Left forelimb (tissue), 1 donor: ENCODE data around the gene PCDH9.
"Not testable (repeated sequence)": the region's sequence is repeated elsewhere in the genome, so short reads cannot be mapped to it uniquely, and the experiment has no call there.

Source experiments
- DNase-seq: peaks from one replicate; pipeline ENCODE4 v3.0.0-alpha.2; 2018; ENCODE audit warnings: low spot score

PCDH9 gene

GRCh38 chr13:66343224-66343828 lies 886.8 kb downstream of the PCDH9 start:
- no peak for DNase-seq

DNA sequence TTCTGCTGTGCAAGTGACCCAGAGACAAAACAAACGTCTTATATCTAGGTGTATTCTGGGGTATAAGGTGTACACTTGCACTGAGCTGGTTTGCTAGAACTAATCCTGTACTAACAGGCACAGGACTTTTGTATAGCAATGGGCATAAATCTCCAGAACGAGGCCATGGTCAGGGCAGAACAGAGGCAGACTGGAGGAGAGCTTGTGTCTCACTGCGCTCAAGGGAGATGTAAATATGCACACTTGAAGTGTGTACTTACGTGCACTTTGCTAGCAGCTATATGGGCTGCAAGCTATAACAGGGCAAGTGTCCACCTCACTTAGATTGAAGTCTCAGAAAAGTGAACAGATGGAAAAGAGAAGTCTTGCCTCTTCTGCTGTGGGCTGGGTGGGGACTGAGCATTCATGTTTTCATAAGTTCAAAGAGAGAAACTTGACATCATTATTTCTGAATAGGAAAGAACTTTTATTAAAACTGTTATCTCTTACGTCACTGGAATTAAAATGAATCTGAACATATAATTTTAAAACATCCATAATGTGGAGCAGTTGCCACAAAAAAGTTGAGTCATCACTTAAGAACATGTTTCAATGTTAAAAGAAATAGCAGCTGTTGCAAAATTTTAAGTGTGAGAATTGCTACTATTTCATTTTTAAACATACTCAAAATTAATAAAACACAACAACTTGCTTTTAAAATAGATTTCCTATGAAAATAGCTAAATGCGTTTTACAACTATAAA lies 888.3 kb downstream of the PCDH9 start:
- DNase-seq = no peak

DNA sequence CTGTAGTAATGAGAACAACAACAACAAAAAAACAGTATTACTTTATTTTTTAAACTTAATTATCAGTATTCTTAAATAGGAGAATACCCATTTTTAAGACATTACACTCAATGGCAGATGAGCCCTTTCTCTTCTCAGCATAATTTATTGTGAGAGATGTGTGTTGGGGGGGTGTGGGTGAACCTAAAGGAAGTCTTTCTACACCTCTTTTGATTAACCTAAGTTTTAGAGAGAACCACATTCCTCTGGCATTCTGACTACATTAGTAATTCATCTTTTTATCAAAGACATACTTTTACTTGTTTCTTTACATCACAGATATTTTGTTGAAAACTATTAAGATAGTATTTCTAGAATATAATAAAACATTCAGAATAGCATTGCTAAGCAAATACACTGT lies 890.9 kb downstream of the PCDH9 start:
- DNase-seq = no peak

DNA sequence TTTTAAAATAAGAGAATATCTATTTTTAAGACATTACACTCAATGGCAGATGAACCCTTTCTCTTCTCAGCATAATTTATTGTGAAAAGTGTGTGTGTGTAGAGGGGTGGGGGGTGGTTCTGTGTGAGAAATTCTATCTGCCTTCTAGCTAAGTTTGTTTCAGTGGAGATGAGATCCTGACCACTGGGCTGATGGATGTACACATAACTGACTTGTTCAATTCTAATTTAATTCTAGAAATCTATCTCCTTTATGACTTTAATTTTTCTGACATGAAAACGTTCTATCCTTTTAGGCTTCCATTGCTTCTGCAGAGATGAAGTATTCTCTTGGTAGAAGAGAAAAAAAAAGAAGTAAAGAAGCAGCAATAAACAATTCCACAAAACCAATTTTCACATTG lies 891.6 kb downstream of the PCDH9 start:
- no peak for DNase-seq

- DNase-seq = no peak
Observed at GRCh38 chr13:66335626-66336025, 894.5 kb downstream of the PCDH9 start.

GRCh38 chr13:66329988-66330451 lies 900.1 kb downstream of the PCDH9 start:
- DNase-seq = no peak

GRCh38 chr13:66328476-66328875 lies 901.7 kb downstream of the PCDH9 start:
- no peak for DNase-seq

DNA sequence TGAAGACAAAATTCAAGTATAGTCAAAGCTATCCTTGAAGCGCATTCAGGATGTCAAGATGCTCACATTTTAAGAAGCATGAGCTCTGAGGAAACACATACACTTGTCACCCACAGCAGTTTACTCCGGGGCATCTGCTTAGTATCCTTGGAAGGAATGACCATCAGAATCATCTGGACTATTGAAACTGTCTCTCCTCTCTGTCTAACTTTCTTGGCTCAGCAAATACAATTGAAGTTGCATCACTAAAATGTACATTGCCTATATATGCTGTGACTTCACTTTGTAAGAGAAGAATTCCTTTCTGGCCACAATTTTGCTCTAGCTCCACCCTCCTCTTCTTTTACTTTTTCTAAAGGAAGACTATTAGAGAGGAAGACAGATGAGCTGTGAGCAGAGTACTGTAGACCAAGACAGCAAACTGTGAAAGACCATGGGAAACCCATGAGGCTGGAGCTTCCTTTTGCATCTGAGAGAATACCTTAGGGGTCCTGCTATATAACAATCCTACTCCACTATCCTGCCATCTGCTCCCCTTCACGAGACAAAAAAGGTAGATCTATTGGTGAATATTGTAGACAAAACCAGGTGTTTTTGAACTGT lies 906.3 kb downstream of the PCDH9 start:
- DNase-seq = no peak

GRCh38 chr13:66322936-66323335 lies 907.2 kb downstream of the PCDH9 start:
- no peak for DNase-seq

GRCh38 chr13:66322193-66322740 lies 907.9 kb downstream of the PCDH9 start:
- no peak for DNase-seq

GRCh38 chr13:66314911-66315310 lies 915.2 kb downstream of the PCDH9 start:
- DNase-seq = no peak

DNA sequence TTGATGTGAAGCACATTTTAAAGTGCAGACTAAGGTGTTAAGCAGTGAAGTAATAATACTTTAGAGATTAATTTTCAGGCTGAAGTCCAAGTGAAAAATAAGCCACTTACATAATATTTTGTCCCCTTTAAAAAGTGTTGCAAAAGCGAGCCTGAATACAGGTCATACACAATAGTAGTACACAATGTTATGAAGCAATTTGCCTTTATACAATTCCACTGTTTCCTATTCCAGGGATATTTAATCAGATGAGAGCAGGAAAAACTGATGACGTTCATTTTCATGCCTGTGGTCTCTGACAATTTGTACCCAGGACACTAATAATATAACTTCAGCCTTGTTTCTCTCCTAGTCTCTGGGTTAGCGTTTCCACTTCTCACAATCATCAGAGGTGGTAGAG lies 916.7 kb downstream of the PCDH9 start:
- DNase-seq = no peak

DNA sequence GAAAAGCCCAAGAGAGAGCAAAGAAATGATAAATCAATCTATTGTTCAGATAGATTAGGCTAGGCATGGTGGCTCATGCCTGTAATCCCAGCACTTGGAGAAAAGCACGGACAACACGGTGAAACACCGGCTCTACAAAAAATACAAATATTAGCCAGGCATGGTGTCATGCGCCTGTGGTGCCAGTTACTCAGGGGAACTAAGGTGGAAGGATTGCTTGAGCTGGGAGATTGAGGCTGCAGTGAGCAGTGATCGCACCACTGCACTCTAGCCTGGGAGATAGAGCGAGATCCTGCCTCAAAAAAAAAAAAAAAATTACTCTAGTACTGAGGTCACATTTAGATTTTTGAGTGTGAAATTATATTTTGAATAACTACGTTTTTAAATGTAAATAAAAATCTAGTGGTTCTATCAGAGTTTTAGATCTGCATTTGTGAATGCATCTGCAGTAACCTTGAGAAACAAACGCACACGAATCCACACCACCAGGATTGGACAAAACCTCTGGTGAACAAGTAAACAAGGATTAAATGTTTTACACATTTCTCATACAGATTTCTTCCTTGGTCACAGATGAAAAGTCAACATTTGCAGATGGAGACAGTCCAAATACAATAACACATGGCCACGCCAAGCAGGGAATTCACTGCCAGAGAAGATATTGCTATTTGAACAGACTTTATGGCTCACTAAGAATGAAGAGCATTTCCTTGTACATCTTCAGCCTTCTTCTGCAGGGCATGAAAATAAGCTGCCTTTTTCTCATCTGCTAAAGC lies 917.6 kb downstream of the PCDH9 start:
- no peak for DNase-seq

DNA sequence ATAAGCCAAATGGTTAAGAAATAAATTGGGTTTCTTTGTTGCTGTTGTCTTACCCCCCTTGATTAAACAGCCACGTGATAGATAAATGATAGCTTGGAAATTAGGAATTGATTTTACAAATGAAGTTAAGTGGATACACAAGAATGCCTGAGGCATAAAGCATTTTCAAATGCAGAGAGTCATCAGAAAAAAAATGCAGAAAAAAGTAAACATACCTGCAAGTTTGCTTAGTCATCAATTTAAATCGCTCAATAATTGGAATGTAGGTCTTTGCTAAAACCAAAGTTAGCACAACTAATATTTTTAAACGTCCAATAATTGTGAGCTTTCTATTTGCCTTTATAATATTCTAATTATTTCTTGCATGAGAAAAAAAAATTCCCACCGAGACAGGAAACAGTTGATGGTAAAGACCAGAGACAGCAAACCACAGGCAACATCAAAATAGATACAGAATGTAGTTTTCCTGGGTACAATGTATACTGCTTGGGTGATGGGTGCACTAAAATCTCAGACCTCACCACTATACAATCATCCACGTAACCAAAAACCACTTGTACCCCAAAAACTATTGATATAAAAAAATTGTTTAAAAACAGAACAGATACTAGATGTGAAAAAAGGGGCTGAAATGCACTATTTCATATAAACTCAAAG lies 924.0 kb downstream of the PCDH9 start:
- no peak for DNase-seq

GRCh38 chr13:66301482-66301881 lies 928.7 kb downstream of the PCDH9 start:
- DNase-seq = no peak

DNA sequence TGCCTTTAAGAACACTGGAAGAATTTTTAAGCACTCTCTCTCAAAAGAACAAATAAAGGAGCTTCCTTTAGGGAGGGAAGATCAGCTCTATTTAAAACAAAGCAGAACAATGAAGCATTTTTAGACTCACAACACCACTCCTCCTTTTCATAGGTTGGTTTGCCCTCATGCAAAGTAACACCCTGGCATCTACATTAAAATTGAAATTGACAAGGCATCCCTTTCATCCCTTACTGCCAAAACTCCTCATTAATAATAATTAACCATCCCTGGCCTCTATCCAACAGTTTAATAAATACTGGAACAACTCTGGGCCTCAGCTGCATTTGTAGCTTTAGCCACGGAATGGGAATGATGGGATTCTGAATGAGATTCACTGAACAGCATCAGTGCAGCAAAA lies 929.1 kb downstream of the PCDH9 start:
- DNase-seq = no peak

- DNase-seq = no peak
Observed at GRCh38 chr13:66296875-66297274, 933.3 kb downstream of the PCDH9 start.

- DNase-seq = no peak
Observed at GRCh38 chr13:66296328-66296727, 933.8 kb downstream of the PCDH9 start.

DNA sequence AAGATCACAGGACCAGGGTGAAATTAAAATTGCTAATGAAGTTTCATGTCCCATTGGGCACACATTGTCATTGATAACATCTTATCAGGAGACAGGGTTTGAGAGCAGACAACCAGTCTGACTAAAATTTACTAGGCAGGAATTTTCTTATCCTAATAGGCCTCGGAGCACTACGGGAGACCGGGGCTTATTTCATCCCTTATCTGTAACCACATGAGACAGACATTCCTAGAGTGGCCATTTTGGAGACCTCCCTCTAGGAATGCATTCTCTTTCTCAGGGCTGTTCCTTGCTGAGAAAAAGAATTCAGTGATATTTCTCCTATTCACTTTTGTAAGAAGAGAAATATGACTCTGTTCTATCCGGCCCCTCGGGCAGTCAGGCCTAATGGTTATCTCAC lies 943.3 kb downstream of the PCDH9 start:
- not testable (repeated sequence) for DNase-seq

- DNase-seq = no peak
Observed at GRCh38 chr13:66275416-66275815, 954.7 kb downstream of the PCDH9 start.

- no peak for DNase-seq
Observed at GRCh38 chr13:66273011-66273410, 957.1 kb downstream of the PCDH9 start.

DNA sequence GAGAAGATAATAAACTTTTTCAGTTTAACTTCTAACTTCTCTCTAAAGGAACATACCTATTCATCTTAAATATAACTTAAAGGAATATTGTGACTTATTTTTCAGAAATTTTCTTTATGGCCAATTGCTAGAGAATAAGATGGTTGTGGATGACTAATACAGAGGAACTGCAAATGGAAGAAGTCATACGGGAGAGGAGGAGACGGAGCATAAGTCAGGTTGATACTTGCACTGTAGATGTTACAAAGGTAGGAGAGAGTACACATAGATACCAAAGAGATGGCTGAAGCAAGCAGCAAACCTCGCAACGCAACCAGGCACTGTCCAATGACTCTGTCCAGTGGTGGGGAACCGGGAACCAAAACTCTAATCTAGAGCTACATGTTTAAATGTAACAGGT lies 963.4 kb downstream of the PCDH9 start:
- DNase-seq = no peak
